ENCODE results near the gene SPOCK1. TPM values are rescaled to one million over a fixed set of nuclear protein-coding genes. Genes with fewer than 3 reads are reported as not detected.

Gene SPOCK1
- total RNA-seq, 1 experiment from 2014 or later: 23.9 TPM

GRCh38 chr5:137437774-137438173 is 61.4 kb downstream of the SPOCK1 start:
- Histone ChIP-seq H3K27me3 (ENCODE audit: insufficient read depth, low read depth) (no peaks in the 10 kb centered on the region), H3K4me2 (no peak overlapping the region), H3K79me2 (ENCODE audit: low read depth) (no peaks in the 10 kb centered on the region), H4K20me1 (ENCODE audit: insufficient read depth) (no peaks in the 10 kb centered on the region), H3K9me2 (ENCODE audit: insufficient read depth) (peaks cover 6% of the 10 kb centered on the region; the same call in 1 of the 2 replicates), H3K4me3 (no peak overlapping the region; the same call in 1 of the 2 replicates), H2AFZ (no peak overlapping the region), H3K36me3 (ENCODE audit: low read depth) (no peaks in the 10 kb centered on the region), H3K4me1 (replicated peaks; ENCODE audit: insufficient read depth) (no peaks in the 10 kb centered on the region), H3K27ac (no peak overlapping the region), H3K9me3 (ENCODE audit: insufficient read depth, low read depth) (no peaks in the 10 kb centered on the region), H3F3A (ENCODE audit: insufficient read depth, low read depth) (no peaks in the 10 kb centered on the region)
- ChIA-PET CTCF (no interaction called here), POLR2A (ENCODE audit: unreplicated experiment) (no interaction called here)
- TF ChIP-seq CTCF (conservative IDR thresholded peaks at IDR 0.05): no peak
- no peak for TF ChIP-seq EZH2 (IDR thresholded peaks at IDR 0.05; ENCODE audit: low read depth)
- DNase-seq: no peak
- intact Hi-C loops (cut with micrococcal nuclease; ENCODE audit: unreplicated experiment): no loop called here
- no TSS peak for BruUV-seq (replicated peaks)

GRCh38 chr5:137433539-137433938 is 65.6 kb downstream of the SPOCK1 start:
- Histone ChIP-seq H3K4me3 (no peak overlapping the region), H3K27me3 (ENCODE audit: insufficient read depth, low read depth) (no peaks in the 10 kb centered on the region), H3K4me1 (replicated peaks; ENCODE audit: insufficient read depth) (no peaks in the 10 kb centered on the region), H3K36me3 (ENCODE audit: low read depth) (no peaks in the 10 kb centered on the region), H3K79me2 (ENCODE audit: low read depth) (no peaks in the 10 kb centered on the region), H2AFZ (no peak overlapping the region), H3K27ac (no peak overlapping the region), H4K20me1 (ENCODE audit: insufficient read depth) (no peaks in the 10 kb centered on the region), H3K9me2 (ENCODE audit: insufficient read depth) (peaks cover 6% of the 10 kb centered on the region; the same call in 1 of the 2 replicates), H3F3A (ENCODE audit: insufficient read depth, low read depth) (no peaks in the 10 kb centered on the region), H3K4me2 (no peak overlapping the region), H3K9me3 (ENCODE audit: insufficient read depth, low read depth) (no peaks in the 10 kb centered on the region)
- intact Hi-C loops (cut with micrococcal nuclease; ENCODE audit: unreplicated experiment): no loop called here
- ChIA-PET POLR2A (ENCODE audit: unreplicated experiment) (no interaction called here), CTCF (no interaction called here)
- DNase-seq: no peak
- no TSS peak for BruUV-seq (replicated peaks)
- TF ChIP-seq CTCF (conservative IDR thresholded peaks at IDR 0.05): no peak
- no peak for TF ChIP-seq EZH2 (IDR thresholded peaks at IDR 0.05; ENCODE audit: low read depth)

- no peak overlapping the region for H2AFZ ChIP-seq
- no peaks in the 10 kb centered on the region for H4K20me1 ChIP-seq (ENCODE audit: insufficient read depth)
- H3K36me3 ChIP-seq (ENCODE audit: low read depth): no peaks in the 10 kb centered on the region
- H3K4me1 ChIP-seq (replicated peaks; ENCODE audit: insufficient read depth): no peaks in the 10 kb centered on the region
- no TSS peak for BruUV-seq (replicated peaks)
- no peak overlapping the region for H3K27ac ChIP-seq
- H3F3A ChIP-seq (ENCODE audit: insufficient read depth, low read depth): no peaks in the 10 kb centered on the region
- CTCF ChIA-PET: no interaction called here
- peaks cover 3% of the 10 kb centered on the region; the same call in 1 of the 2 replicates for H3K9me2 ChIP-seq (ENCODE audit: insufficient read depth)
- no peaks in the 10 kb centered on the region for H3K27me3 ChIP-seq (ENCODE audit: insufficient read depth, low read depth)
- intact Hi-C loops (cut with micrococcal nuclease; ENCODE audit: unreplicated experiment): no loop called here
- no peak for TF ChIP-seq EZH2 (IDR thresholded peaks at IDR 0.05; ENCODE audit: low read depth)
- no peak for TF ChIP-seq CTCF (conservative IDR thresholded peaks at IDR 0.05)
- no peak overlapping the region for H3K4me3 ChIP-seq
- no peaks in the 10 kb centered on the region for H3K79me2 ChIP-seq (ENCODE audit: low read depth)
- no peak overlapping the region for H3K4me2 ChIP-seq
- POLR2A ChIA-PET (ENCODE audit: unreplicated experiment): no interaction called here
- no peak for DNase-seq
- H3K9me3 ChIP-seq (ENCODE audit: insufficient read depth, low read depth): no peaks in the 10 kb centered on the region
These were observed 66.8 kb downstream of the SPOCK1 start for GRCh38 chr5:137432376-137432775.

Data from PC-9 (cell line).